Lung (tissue), 12 donors: ENCODE results near the gene PRSS8. TPM values are rescaled to one million over a fixed set of nuclear protein-coding genes. Genes with fewer than 3 reads are reported as not detected.

Source experiments
- ATAC-seq: fragments of 200-7000 bp; cut with Tn5 transposase; one replicate; pipeline ENCODE4 v1.9.1; 2020; ENCODE audit warnings: moderate number of reproducible peaks; ENCODE audit not compliant: insufficient read depth, low FRiP score
- DNase-seq, 3 donors: peaks; one replicate each; pipeline ENCODE4 v3.0.0-alpha.2; 2013 to 2017
- H3K27ac ChIP-seq, 2 donors: one replicate each; pipeline ENCODE4 v1.5.1; 2013; ENCODE audit warnings: mild to moderate bottlenecking in 2 of 2, moderate library complexity in 2 of 2, control low read depth in 1 of 2, inconsistent platforms in 1 of 2, low read depth in 1 of 2, low read length in 1 of 2
- H3K27me3 ChIP-seq, 3 donors: one replicate each; pipeline ENCODE4 v1.5.1; 2013; ENCODE audit warnings: low read length in 2 of 3; ENCODE audit not compliant: control insufficient read depth in 3 of 3, insufficient read depth in 3 of 3
- H3K36me3 ChIP-seq, 4 donors: one replicate each; pipeline ENCODE4 v1.5.1; 2013; ENCODE audit warnings: low read length in 4 of 4, mild to moderate bottlenecking in 1 of 4, moderate library complexity in 1 of 4; ENCODE audit not compliant: control insufficient read depth in 4 of 4, insufficient read depth in 4 of 4
- H3K4me1 ChIP-seq, 5 donors: one replicate each; pipeline ENCODE4 v1.5.1; 2013; ENCODE audit warnings: low read length in 5 of 5, mild to moderate bottlenecking in 2 of 5, moderate library complexity in 1 of 5; ENCODE audit not compliant: control insufficient read depth in 5 of 5, insufficient read depth in 5 of 5
- H3K4me3 ChIP-seq: one replicate; pipeline ENCODE4 v1.5.1; 2013; ENCODE audit warnings: mild to moderate bottlenecking, control low read depth, moderate library complexity
- H3K9ac ChIP-seq, 2 donors: one replicate each; pipeline ENCODE4 v1.5.1; 2013; ENCODE audit warnings: low read length in 2 of 2, control low read depth in 1 of 2; ENCODE audit not compliant: insufficient read depth in 1 of 2
- H3K9me3 ChIP-seq, 4 donors: one replicate each; pipeline ENCODE4 v1.5.1; 2013; ENCODE audit warnings: low read length in 3 of 4, mild to moderate bottlenecking in 1 of 4, moderate library complexity in 1 of 4; ENCODE audit not compliant: control insufficient read depth in 4 of 4, insufficient read depth in 3 of 4
- WGBS, 2 donors: extraction: QIAGEN DNeasy Blood & Tissue Kit; methylation state at CpG; one replicate each; pipeline ENCODE4 v1.1.7; 2013; 5-methylcytosine and 5-hydroxymethylcytosine counted together
- polyA plus RNA-seq, 2 donors: library from polyadenylated mRNA; stranded (reverse); fragments of 200-250 nt; gene quantifications; one replicate each; pipeline ENCODE4 v1.2.1, GENCODE V29; 2013
- total RNA-seq, 2 donors: library from RNA; depleted of rRNA in 1 of 2; stranded (reverse); fragments of >200 nt in 1 of 2; gene quantifications; one replicate each; pipeline ENCODE4 v1.2.1, GENCODE V29; 2014 to 2021
- TF ChIP-seq, protein P1 (sequence below): IDR thresholded peaks from 2 replicates; pipeline ENCODE4 v1.5.1; 2012; ENCODE audit warnings: mild to moderate bottlenecking; ENCODE audit errors: control extremely low read depth, extremely low read depth
- donor health status: control.
- donor health status: control.
- donor health status: Bipolar disorder and iron deficiency.
- donor health status: healthy.
- donor health status: DM: yes; HTN: yes; CAD: no.

The PRSS8 gene
- total and polyA plus RNA-seq, 4 donors = 83.2 to 127 (median 89.8) TPM

DNA sequence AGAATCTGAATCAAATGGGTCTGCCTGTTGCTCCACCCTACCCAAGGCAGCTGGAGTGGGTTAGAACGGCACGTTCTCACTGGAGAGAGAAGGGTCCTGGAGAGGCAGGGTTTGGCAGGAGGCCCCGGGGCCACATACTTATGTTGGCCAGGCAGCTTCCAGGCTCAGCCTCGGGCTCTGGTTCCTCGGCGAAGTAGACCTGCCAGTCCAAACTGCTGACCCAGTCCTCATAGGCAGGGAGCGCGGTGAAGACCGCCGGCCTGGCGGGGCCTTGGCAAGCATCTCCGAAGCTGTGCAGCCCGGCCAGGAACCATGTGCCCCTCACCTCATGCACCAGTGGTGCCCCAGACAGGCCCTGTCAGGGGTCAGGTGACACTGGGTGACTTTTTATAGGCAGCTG, 51.5 kb downstream of the PRSS8 start:
- WGBS, 2 donors = 80 to 85% methylated on average over 13 of the region's 13 CpGs
- H3K36me3 ChIP-seq = peaks cover 5 to 46% (median 17%) of the 10 kb centered on the region in 4 donors

DNA sequence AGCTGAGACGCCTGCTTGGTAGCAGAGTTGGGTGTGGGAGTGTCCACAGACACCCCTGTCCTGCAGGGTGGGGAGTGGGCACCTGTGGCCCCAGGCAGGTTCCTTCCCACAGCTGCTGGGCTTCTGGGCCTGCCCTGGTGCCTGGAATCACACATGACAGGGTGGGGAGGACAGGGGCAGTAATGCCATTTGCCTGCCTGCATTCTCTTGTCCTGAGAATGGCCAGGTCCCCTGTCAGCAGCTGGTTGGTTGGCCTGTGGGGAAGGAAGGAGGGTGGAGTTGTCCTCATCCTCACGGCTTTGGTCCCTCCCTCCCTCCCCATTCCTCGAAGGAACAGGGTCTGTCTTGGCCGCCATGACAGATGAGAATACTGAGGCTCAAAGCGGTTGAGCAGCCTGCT, 52.0 kb downstream of the PRSS8 start:
- DNase-seq = no peak
- ATAC-seq = no peak
- H3K4me1 ChIP-seq = peaks cover 0 to 3% (median 0%) of the 10 kb centered on the region in 5 donors
- peaks cover 5 to 50% (median 19%) of the 10 kb centered on the region in 4 donors for H3K36me3 ChIP-seq
- H3K9me3 ChIP-seq = no peaks in the 10 kb centered on the region
- no peaks in the 10 kb centered on the region for H3K27me3 ChIP-seq
- no peak overlapping the region for H3K9ac ChIP-seq
- H3K27ac ChIP-seq = peak overlapping the region in 1 of 2 donors; percentile 11
- TF ChIP-seq, protein P1, sequence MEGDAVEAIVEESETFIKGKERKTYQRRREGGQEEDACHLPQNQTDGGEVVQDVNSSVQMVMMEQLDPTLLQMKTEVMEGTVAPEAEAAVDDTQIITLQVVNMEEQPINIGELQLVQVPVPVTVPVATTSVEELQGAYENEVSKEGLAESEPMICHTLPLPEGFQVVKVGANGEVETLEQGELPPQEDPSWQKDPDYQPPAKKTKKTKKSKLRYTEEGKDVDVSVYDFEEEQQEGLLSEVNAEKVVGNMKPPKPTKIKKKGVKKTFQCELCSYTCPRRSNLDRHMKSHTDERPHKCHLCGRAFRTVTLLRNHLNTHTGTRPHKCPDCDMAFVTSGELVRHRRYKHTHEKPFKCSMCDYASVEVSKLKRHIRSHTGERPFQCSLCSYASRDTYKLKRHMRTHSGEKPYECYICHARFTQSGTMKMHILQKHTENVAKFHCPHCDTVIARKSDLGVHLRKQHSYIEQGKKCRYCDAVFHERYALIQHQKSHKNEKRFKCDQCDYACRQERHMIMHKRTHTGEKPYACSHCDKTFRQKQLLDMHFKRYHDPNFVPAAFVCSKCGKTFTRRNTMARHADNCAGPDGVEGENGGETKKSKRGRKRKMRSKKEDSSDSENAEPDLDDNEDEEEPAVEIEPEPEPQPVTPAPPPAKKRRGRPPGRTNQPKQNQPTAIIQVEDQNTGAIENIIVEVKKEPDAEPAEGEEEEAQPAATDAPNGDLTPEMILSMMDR = no peak
- WGBS, 2 donors = 69 to 77% methylated on average over 4 to 5 of the region's 5 CpGs
- H3K4me3 ChIP-seq = no peak overlapping the region

More for the DNA sequence above, 51.5 kb downstream of the PRSS8 start:
- ATAC-seq (no peak), DNase-seq (no peak)
- peaks cover 0 to 3% (median 0%) of the 10 kb centered on the region in 5 donors for H3K4me1 ChIP-seq
- H3K4me3 ChIP-seq = no peak overlapping the region
- no peaks in the 10 kb centered on the region for H3K9me3 ChIP-seq
- H3K9ac ChIP-seq = no peak overlapping the region
- no peaks in the 10 kb centered on the region for H3K27me3 ChIP-seq
- TF ChIP-seq, protein P1 = no peak
- no peak overlapping the region for H3K27ac ChIP-seq

DNA sequence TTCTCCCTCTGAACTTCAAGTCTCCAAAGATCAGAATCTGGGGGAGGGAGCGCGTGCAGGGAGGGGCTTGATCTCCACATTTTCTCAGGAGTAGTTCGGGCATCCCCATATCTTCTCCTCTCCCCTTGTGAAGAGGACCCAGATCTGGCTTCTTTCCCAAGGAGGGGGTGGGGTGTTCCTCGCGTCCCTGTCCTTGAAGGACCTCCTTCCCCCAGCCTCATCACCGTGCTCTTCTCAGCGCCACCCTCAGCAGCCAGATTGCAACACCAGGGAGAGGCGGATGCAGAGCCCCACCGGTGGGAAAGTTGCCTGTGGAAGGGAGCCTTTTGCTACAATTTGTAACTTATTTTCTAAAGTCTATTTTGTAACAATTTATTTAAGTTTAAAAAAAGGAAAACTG, 52.4 kb downstream of the PRSS8 start:
- H3K4me1 ChIP-seq = peaks cover 0 to 3% (median 0%) of the 10 kb centered on the region in 5 donors
- H3K9ac ChIP-seq = no peak overlapping the region
- H3K4me3 ChIP-seq = no peak overlapping the region
- no peaks in the 10 kb centered on the region for H3K9me3 ChIP-seq
- WGBS, 2 donors = 54 to 63% methylated on average over 9 of the region's 9 CpGs
- H3K36me3 ChIP-seq = peaks cover 5 to 54% (median 23%) of the 10 kb centered on the region in 4 donors
- H3K27ac ChIP-seq = no peak overlapping the region
- TF ChIP-seq, protein P1 = no peak
- H3K27me3 ChIP-seq = no peaks in the 10 kb centered on the region
- no peak for ATAC-seq
- no peak for DNase-seq
